Skeletal muscle satellite cell (primary cell): Measurements from ENCODE around the gene PPP1R12B.

Source experiments
- H3K27me3 ChIP-seq: 2 replicates; pipeline ENCODE4 v1.7.0; 2013; ENCODE audit warnings: low read length; ENCODE audit not compliant: control insufficient read depth, insufficient read depth
- H3K36me3 ChIP-seq: 2 replicates; pipeline ENCODE4 v1.7.0; 2013; ENCODE audit warnings: mild to moderate bottlenecking, control low read depth, low read length; ENCODE audit not compliant: insufficient read depth
- H3K4me1 ChIP-seq: 2 replicates; pipeline ENCODE4 v1.7.0; 2013; ENCODE audit warnings: low read length; ENCODE audit not compliant: control insufficient read depth, insufficient read depth
- H3K4me2 ChIP-seq: 2 replicates; pipeline ENCODE4 v1.7.0; 2013; ENCODE audit warnings: mild to moderate bottlenecking, low read length
- H3K4me3 ChIP-seq: 2 replicates; pipeline ENCODE4 v1.7.0; 2013; ENCODE audit warnings: low read length
- H3K9ac ChIP-seq: 2 replicates; pipeline ENCODE4 v1.7.0; 2013; ENCODE audit warnings: mild to moderate bottlenecking, low read depth, low read length, moderate library complexity
- H3K9me3 ChIP-seq: replicated peaks from 2 replicates; pipeline ENCODE4 v1.7.0; 2013; ENCODE audit warnings: mild to moderate bottlenecking, control low read depth, low read length

PPP1R12B gene

DNA sequence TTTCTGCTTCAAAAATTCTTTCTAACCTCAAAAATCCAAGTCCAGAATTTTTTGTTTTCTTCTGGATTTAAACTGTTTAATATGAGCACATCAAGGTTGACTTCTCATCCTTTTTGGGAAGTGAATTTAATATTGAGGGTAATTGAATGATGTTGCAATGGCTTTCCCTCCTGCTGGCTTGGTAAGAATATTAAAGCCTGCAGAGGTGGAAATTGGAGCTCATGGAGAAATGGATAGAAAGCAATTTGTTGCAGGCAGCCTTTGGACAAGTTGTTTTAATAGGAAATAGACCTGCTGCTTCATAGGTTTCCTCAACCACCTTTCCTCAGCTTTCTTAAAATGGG, 237.1 kb downstream of the PPP1R12B start:
- H3K4me3 ChIP-seq, result no peak overlapping the region
- no peak overlapping the region for H3K4me2 ChIP-seq
- H3K36me3 ChIP-seq, result no peaks in the 10 kb centered on the region
- no peaks in the 10 kb centered on the region for H3K27me3 ChIP-seq
- H3K9me3 ChIP-seq, result no peaks in the 10 kb centered on the region
- peaks cover 58% of the 10 kb centered on the region for H3K4me1 ChIP-seq
- H3K9ac ChIP-seq, result no peak overlapping the region

DNA sequence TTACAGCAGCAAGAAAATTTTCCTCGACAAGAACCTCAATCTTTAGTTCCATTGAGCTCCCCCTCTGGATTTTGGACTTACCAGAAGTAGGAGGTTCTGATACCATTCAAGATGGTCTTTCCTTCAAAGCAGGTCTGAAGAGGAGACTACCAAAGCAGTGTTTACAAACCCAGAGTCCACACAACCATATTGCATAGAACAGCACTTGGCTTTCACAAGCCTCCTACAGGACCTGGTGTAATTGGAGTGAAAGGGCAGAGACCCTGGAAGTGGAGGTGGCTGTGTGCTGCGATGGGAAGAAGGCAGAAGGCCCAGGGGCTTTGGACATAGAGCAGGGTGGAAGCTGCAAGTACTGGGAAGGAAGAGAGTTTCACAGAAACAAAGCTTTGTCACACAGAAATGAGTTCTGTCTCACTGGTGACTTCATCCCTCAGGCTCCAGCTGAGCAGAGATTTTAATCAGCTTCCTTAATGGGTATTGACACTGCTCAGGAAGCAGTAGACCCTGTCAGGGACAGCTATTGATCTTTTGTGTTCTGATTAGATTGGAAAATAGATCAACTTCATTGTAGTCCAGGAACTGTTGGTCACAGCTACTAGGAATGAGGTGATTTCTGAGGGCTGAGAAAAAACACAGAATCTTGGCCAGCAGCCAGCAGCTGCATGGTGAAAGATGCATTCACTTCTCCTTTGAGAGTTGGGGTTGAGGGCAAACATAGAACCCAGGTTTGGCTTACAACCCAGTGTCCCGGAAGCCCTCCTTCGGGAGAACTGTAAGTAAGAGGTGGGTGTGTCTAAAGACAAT, 237.7 kb downstream of the PPP1R12B start:
- Histone ChIP-seq H3K36me3 (no peaks in the 10 kb centered on the region), H3K4me3 (no peak overlapping the region), H3K27me3 (no peaks in the 10 kb centered on the region), H3K4me1 (peaks cover 57% of the 10 kb centered on the region), H3K9ac (no peak overlapping the region), H3K9me3 (no peaks in the 10 kb centered on the region), H3K4me2 (peak overlapping the region; percentile 18)

DNA sequence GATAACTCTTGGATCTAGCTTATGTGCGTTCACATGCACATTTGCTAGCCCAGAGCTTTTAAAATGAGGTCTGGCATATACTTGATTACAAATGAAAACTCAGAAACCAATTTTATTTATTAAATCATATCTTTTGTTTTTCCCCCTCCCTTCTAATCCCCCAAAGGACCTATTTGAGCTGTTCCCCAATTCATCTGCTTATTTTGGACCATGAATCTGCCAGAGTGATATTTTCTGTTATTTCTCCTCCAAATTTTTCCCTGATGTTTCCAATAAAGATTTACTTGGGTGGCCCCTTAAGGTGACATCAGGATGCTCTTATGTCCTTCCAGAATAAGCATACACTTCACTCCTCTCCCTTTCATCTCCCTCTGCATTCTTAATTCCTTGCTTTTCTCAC, 238.4 kb downstream of the PPP1R12B start:
- Histone ChIP-seq H3K27me3 (no peaks in the 10 kb centered on the region), H3K36me3 (no peaks in the 10 kb centered on the region), H3K9me3 (no peaks in the 10 kb centered on the region), H3K9ac (no peak overlapping the region), H3K4me1 (peaks cover 58% of the 10 kb centered on the region), H3K4me3 (no peak overlapping the region), H3K4me2 (no peak overlapping the region)

DNA sequence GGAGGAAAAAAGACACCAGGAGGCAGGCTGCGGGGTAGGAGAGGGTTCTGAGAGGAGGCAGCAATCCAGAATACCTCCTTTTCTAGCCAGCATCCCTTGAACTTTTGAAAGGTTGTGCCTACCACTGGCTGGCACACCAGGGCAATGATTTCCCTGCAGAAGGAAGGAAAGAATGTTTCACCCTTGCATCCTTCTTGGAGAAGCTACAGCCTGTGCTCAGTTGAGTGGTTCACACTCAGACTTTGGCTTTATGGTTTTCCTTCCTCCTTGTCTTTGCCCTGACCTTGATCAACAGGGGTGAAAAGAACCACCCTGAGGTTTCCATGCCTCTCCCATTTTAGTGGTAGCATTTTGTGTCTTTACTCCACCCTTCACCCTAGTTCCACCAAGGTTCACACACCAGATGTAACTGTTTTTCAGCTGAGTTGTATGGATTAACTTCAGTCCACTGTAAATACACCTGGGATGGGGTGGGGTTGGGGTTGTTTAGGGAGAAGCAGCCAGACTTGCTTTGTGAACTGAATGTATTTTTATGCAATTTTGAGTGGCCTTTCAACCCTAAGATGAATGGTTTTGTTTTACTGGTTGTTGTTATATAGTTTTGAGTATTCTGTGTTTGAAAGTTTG, 239.5 kb downstream of the PPP1R12B start:
- Histone ChIP-seq H3K36me3 (no peaks in the 10 kb centered on the region), H3K4me1 (peaks cover 66% of the 10 kb centered on the region), H3K4me3 (no peak overlapping the region), H3K9me3 (no peaks in the 10 kb centered on the region), H3K4me2 (no peak overlapping the region), H3K27me3 (no peaks in the 10 kb centered on the region), H3K9ac (no peak overlapping the region)

DNA sequence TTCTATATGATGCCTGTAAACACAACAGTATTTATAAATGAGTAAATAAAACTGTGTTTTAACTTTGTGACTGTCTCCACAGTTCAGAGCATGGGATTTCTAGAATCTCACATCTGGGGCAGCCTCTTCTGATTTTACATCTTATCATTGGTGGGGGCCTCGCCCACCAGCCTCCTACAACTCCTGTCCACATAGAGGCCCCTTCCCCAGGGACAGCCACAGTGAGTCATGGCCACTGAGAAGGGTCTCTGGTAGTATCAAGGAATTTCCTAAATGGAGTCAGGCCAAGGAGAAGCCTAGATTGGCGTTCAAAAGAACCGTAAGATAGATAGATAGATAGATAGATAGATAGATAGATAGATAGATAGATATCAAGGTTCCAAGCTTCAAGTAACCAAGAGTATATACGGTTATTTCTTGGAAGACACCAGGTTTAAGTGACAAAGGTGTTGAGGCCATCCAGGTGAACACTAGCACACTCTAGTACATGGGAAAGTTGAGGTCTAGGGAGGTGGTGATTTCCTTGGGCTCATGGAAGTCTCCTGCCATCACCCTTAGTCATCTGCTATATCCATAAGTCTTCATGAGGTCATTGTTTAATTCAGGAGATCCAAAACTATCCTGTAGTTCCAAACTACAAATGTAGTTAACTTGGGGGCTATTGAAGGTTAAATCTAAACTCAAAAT, 240.1 kb downstream of the PPP1R12B start:
- H3K27me3 ChIP-seq, result no peaks in the 10 kb centered on the region
- no peaks in the 10 kb centered on the region for H3K9me3 ChIP-seq
- H3K4me2 ChIP-seq, result peak overlapping the region; percentile 56
- H3K4me3 ChIP-seq, result peak overlapping the region; percentile 4
- peak overlapping the region; percentile 44 for H3K9ac ChIP-seq
- peaks cover 73% of the 10 kb centered on the region for H3K4me1 ChIP-seq
- no peaks in the 10 kb centered on the region for H3K36me3 ChIP-seq

DNA sequence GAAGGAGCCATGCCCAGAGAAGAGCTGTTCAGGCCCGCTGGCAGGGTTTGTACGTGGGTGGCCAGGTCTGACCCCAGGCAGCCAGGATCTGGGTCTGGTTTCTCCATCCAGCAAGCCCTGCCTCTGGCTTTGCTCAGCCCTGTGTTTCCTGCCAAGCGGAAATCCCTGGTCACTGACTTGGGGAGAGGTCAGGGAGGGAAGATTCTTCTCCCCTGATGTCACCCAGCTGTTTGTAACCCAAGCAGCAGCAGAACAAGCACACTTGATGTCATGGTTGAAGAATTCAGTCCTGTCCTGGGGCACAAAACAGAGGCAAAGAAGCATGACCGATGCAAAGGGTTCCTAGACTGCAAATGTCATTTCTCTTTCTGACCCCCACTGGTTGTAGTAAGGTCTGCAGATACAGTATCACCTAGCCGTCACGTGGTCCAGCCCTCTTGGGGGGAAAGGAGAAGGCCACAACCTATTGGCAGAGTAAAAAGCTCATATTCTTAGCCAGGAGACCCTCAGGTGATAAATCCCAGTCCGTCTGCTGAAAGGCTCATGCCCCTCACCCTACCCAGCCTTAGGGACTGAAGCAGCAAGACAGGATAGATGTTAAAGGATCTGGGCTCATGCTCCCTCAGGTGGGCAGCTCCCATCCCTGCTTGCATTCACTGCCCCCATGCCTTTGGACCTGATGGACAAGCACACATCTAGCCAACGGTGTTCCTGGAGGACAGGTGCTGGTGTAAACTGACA, 240.9 kb downstream of the PPP1R12B start:
- H3K9me3 ChIP-seq, result no peaks in the 10 kb centered on the region
- peaks cover 79% of the 10 kb centered on the region for H3K4me1 ChIP-seq
- H3K4me2 ChIP-seq, result peak overlapping the region; percentile 69
- H3K27me3 ChIP-seq, result no peaks in the 10 kb centered on the region
- H3K4me3 ChIP-seq, result peak overlapping the region; percentile 17
- no peaks in the 10 kb centered on the region for H3K36me3 ChIP-seq
- H3K9ac ChIP-seq, result peak overlapping the region; percentile 57

DNA sequence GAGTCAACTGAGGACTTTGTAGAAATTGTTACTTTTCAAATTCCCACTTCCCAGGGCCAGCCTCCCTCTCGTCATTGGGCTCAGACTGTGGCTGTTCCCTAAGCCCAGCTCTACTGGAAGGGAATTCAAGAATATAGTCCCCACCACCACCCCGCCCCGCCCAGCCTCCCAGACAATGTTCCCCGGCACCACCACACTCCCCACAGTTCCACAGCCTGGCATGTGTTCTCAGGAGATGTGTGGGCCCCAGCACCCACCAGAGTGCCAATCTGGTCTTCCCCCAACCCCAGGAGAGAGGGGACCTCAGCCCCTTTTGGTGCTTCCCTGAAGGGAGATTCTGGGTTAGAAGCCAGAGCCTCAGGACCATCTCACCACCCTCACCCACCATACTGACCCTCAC, 241.6 kb downstream of the PPP1R12B start:
- H3K9ac ChIP-seq, result peak overlapping the region; percentile 57
- no peaks in the 10 kb centered on the region for H3K36me3 ChIP-seq
- no peaks in the 10 kb centered on the region for H3K9me3 ChIP-seq
- H3K4me3 ChIP-seq, result no peak overlapping the region
- H3K27me3 ChIP-seq, result no peaks in the 10 kb centered on the region
- no peak overlapping the region for H3K4me2 ChIP-seq
- peaks cover 79% of the 10 kb centered on the region for H3K4me1 ChIP-seq

DNA sequence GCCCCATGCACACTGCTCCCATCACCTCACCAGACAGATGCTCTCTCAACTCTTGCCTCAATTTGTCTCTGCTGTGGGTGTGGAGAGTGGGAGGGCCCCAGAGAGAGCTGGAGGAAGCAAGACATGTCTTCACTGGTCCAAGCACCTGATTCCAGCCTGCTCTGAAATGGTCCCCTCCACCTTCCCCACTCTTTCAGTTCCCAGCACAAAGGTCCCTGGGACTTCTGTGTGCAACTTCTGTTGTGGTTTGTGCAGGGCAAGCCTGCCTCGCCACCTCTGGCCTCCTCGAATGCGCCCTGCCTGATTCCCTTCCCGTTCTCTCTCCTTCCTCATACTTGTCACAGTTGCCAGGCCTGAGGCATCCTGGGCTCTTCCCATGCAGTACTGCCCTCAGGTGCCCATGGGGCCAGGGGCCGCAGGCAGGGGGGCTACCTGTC, 242.5 kb downstream of the PPP1R12B start:
- H3K4me2 ChIP-seq, result no peak overlapping the region
- H3K4me1 ChIP-seq, result peaks cover 71% of the 10 kb centered on the region
- H3K9me3 ChIP-seq, result no peaks in the 10 kb centered on the region
- H3K36me3 ChIP-seq, result no peaks in the 10 kb centered on the region
- no peak overlapping the region for H3K4me3 ChIP-seq
- no peaks in the 10 kb centered on the region for H3K27me3 ChIP-seq
- no peak overlapping the region for H3K9ac ChIP-seq

DNA sequence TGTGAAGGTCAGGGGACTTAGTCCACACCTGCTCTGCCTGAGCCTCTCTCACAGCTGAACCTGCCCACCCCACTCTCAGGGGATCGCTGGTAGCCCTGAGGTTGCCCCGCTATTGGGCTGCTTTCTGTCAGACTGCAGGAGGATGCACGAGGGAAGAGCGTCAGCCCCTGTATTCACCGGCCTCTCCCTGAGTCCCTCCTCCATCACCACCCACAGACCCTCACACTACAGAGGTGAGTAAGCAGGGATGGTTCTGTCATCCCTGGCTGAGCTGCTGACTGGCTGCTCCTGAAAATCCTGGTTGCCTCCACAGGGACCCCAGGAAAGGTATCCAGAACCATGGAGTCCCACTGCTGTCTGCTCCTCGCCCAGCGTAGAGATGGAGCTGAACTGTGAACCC, 243.0 kb downstream of the PPP1R12B start:
- Histone ChIP-seq H3K36me3 (no peaks in the 10 kb centered on the region), H3K4me2 (no peak overlapping the region), H3K9ac (no peak overlapping the region), H3K4me3 (no peak overlapping the region), H3K4me1 (peaks cover 65% of the 10 kb centered on the region), H3K9me3 (no peaks in the 10 kb centered on the region), H3K27me3 (no peaks in the 10 kb centered on the region)

DNA sequence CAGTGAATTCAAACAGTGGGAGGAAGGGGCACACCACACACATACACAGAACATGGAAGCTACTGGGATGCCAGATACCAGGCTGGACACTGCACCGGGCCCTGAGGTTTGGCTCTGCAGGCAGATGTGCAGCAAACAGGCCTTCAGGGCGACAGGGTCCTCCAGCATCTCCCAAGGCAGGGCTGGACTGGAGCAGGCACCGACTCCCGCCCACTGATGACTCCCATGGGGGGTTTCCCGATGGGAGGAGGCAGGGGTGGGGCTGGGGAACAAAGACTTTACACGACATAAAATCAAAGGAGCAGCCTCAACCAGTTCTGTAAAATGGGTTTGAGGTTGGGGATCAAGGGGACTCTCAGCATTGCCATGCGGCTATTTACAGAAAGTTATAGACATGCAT, 243.6 kb downstream of the PPP1R12B start:
- Histone ChIP-seq H3K4me1 (peaks cover 59% of the 10 kb centered on the region), H3K4me3 (no peak overlapping the region), H3K27me3 (no peaks in the 10 kb centered on the region), H3K36me3 (no peaks in the 10 kb centered on the region), H3K9ac (no peak overlapping the region), H3K4me2 (no peak overlapping the region), H3K9me3 (no peaks in the 10 kb centered on the region)

DNA sequence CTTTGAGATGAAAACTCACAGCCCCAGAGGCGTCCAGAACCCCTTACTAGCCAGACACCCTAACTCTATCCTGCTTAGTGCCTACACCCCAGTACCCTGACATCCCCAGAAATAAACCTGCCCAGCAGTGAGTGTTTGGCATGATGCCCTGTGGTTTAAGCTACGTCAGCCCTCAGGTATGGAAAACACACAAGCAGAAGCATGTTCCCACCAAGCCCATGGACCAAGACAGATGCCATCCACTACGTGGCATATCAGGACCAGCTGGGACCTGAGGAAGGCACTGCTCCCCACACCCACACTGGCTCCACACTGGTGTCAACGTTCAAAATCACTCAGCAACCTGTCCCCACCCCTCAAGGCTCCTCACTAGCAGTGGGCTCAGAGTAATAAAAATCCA, 245.3 kb downstream of the PPP1R12B start:
- Histone ChIP-seq H3K4me2 (no peak overlapping the region), H3K36me3 (no peaks in the 10 kb centered on the region), H3K9me3 (no peaks in the 10 kb centered on the region), H3K27me3 (no peaks in the 10 kb centered on the region), H3K4me3 (no peak overlapping the region), H3K4me1 (peaks cover 42% of the 10 kb centered on the region), H3K9ac (no peak overlapping the region)
